AG09309 (cell line): ENCODE data around the gene RNF187.

ENCODE experiments used
- DNase-seq: peaks from one replicate; pipeline ENCODE4 v3.0.0-alpha.2; 2010; ENCODE audit warnings: low read depth
- H3K4me3 ChIP-seq: 2 replicates; pipeline ENCODE4 v1.5.1; 2011; ENCODE audit warnings: mild to moderate bottlenecking, low read depth, low read length, moderate library complexity; ENCODE audit not compliant: control insufficient read depth
- CTCF ChIP-seq: IDR thresholded peaks from 2 replicates; pipeline ENCODE4 v1.5.1; 2011; ENCODE audit warnings: mild to moderate bottlenecking, low read depth, low read length, inconsistent platforms; ENCODE audit not compliant: insufficient read depth, control insufficient read depth; ENCODE audit errors: missing control alignments

RNF187 gene

GRCh38 chr1:228544921-228545591 lies 57.9 kb downstream of the RNF187 start:
- DNase-seq, result no peak
- no peak for TF ChIP-seq CTCF
- no peak overlapping the region for H3K4me3 ChIP-seq
